IPS-18a (cell line): ENCODE data around the gene B3GALT4.

Source experiments
- H3K27ac ChIP-seq: one replicate; pipeline ENCODE4 v1.5.1; 2013; ENCODE audit warnings: low read length
- H3K27me3 ChIP-seq: one replicate; pipeline ENCODE4 v1.6.1; 2013; ENCODE audit warnings: mild to moderate bottlenecking, low read length; ENCODE audit not compliant: control insufficient read depth, insufficient read depth
- H3K36me3 ChIP-seq: one replicate; pipeline ENCODE4 v1.6.1; 2013; ENCODE audit warnings: low read depth, low read length; ENCODE audit not compliant: control insufficient read depth
- H3K4me1 ChIP-seq: one replicate; pipeline ENCODE4 v1.6.1; 2013; ENCODE audit warnings: low read depth, low read length; ENCODE audit not compliant: control insufficient read depth
- H3K4me3 ChIP-seq: one replicate; pipeline ENCODE4 v1.5.1; 2013; ENCODE audit warnings: low read length
- H3K9ac ChIP-seq: one replicate; pipeline ENCODE4 v1.6.1; 2013; ENCODE audit warnings: mild to moderate bottlenecking, low read length, moderate library complexity
- H3K9me3 ChIP-seq: one replicate; pipeline ENCODE4 v1.6.1; 2013; ENCODE audit warnings: low read depth, low read length; ENCODE audit not compliant: control insufficient read depth

Gene B3GALT4

GRCh38 chr6:33313105-33313708 is 36.3 kb downstream of the B3GALT4 start:
- Histone ChIP-seq H3K4me3 (peak overlapping the region; percentile 89), H3K27me3 (no peaks in the 10 kb centered on the region), H3K36me3 (no peaks in the 10 kb centered on the region), H3K4me1 (peaks cover 15% of the 10 kb centered on the region), H3K27ac (peak overlapping the region; percentile 31), H3K9me3 (no peaks in the 10 kb centered on the region), H3K9ac (peak overlapping the region; percentile 82)

- Histone ChIP-seq H3K4me3 (peak within 1 kb of the TSS; percentile 89), H3K4me1 (peaks cover 15% of the 10 kb centered on the region), H3K36me3 (peaks cover 5% of the 10 kb centered on the region), H3K9ac (peak within 1 kb of the TSS; percentile 82), H3K27me3 (no peaks in the 10 kb centered on the region), H3K27ac (peak within 1 kb of the TSS; percentile 31), H3K9me3 (no peaks in the 10 kb centered on the region)
Measured at GRCh38 chr6:33313709-33314514, 37.0 kb downstream of the B3GALT4 start, which contains the start of gene TAPBP. Gene TAPBP (minus strand): TSS chr6:33314078. CDS start chr6:33314041, 37 bp downstream.

DNA sequence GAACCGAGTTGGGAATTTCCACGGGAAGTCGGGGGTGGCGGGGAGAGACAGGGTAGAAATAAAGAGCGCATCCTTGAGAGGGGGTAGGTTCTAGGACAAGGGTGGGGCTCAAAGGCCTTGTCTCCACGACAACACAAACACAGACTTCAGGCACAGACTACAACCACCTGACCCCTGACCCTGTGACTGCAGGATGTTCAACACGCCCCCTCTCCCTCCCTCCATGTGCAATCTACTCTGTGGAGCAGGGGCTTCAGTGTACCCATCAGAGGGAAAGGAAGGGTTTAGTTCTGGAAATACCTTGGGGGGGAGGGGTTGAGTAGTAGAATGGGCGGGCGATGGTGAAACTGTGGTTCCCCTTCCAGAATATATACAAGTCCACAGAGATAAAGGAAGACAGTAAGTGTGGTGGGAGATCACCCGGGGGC is 37.6 kb downstream of the B3GALT4 start:
- no peaks in the 10 kb centered on the region for H3K9me3 ChIP-seq
- peak overlapping the region; percentile 89 for H3K4me3 ChIP-seq
- peaks cover 11% of the 10 kb centered on the region for H3K36me3 ChIP-seq
- H3K9ac ChIP-seq, result peak overlapping the region; percentile 82
- H3K27ac ChIP-seq, result no peak overlapping the region
- peaks cover 15% of the 10 kb centered on the region for H3K4me1 ChIP-seq
- no peaks in the 10 kb centered on the region for H3K27me3 ChIP-seq

- peaks cover 17% of the 10 kb centered on the region for H3K36me3 ChIP-seq
- H3K27me3 ChIP-seq, result no peaks in the 10 kb centered on the region
- peak overlapping the region; percentile 89 for H3K4me3 ChIP-seq
- H3K27ac ChIP-seq, result no peak overlapping the region
- H3K9ac ChIP-seq, result no peak overlapping the region
- H3K4me1 ChIP-seq, result peaks cover 15% of the 10 kb centered on the region
- H3K9me3 ChIP-seq, result no peaks in the 10 kb centered on the region
Measured at GRCh38 chr6:33314943-33315792, 38.2 kb downstream of the B3GALT4 start.

DNA sequence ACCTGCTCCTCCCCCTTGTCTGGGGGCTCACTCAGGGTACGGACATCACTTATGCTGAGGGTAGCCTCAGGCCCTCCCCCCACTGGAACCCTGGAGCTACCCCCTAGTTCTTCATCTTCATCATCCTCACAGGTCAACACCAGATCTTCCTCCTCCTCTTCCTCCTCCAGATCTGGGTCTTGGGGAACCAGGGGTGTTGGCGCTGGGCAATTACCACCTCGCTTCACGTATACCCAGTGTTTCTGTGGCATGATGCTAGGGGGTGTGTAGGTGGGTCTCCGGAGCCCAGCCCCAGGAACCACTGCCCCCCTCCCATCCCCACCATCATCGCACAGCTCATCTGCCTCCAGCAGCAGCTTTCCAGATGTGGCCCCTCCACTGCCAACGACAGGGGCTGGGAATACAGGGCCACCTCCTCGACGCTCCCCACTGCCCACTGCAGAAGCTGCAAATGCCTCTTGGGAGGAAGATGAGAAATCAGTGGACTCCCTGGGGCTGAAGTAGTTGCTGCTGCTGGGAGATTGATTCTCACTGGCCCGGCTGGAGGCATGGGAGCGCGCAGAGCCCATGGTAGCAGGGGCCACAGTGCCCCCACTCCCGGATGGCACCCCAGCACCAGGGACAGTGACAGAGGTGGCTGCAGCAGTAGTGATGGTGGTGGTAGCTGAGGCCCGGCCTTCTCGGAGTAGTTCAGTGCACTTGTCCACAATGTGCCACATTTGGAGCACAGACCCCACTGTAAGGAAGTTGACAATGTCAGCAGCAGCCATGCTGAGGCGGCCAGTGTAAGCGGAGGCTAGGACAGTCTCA is 39.1 kb downstream of the B3GALT4 start:
- Histone ChIP-seq H3K36me3 (peaks cover 23% of the 10 kb centered on the region), H3K9me3 (no peaks in the 10 kb centered on the region), H3K27me3 (no peaks in the 10 kb centered on the region), H3K4me1 (peaks cover 15% of the 10 kb centered on the region), H3K9ac (no peak overlapping the region), H3K4me3 (no peak overlapping the region), H3K27ac (no peak overlapping the region)

GRCh38 chr6:33316603-33317418 is 39.9 kb downstream of the B3GALT4 start:
- Histone ChIP-seq H3K36me3 (peaks cover 23% of the 10 kb centered on the region), H3K27me3 (no peaks in the 10 kb centered on the region), H3K4me1 (peaks cover 17% of the 10 kb centered on the region), H3K9me3 (no peaks in the 10 kb centered on the region), H3K4me3 (peak overlapping the region; percentile 68), H3K9ac (no peak overlapping the region), H3K27ac (no peak overlapping the region)

GRCh38 chr6:33317419-33317668 is 40.4 kb downstream of the B3GALT4 start:
- Histone ChIP-seq H3K27ac (no peak overlapping the region), H3K4me1 (peaks cover 14% of the 10 kb centered on the region), H3K9ac (no peak overlapping the region), H3K27me3 (no peaks in the 10 kb centered on the region), H3K36me3 (peaks cover 23% of the 10 kb centered on the region), H3K4me3 (peak overlapping the region; percentile 68), H3K9me3 (no peaks in the 10 kb centered on the region)

GRCh38 chr6:33317669-33318425 is 40.9 kb downstream of the B3GALT4 start, which contains the start of gene ZBTB22:
Gene ZBTB22 (minus strand): TSS chr6:33317744. CDS start chr6:33316916, 828 bp downstream.
- Histone ChIP-seq H3K4me1 (peaks cover 14% of the 10 kb centered on the region), H3K9ac (peak within 1 kb of the TSS; percentile 71), H3K36me3 (peaks cover 23% of the 10 kb centered on the region), H3K27me3 (no peaks in the 10 kb centered on the region), H3K27ac (peak within 1 kb of the TSS; percentile 78), H3K4me3 (peak within 1 kb of the TSS; percentile 92), H3K9me3 (no peaks in the 10 kb centered on the region)

- Histone ChIP-seq H3K9me3 (no peaks in the 10 kb centered on the region), H3K27me3 (no peaks in the 10 kb centered on the region), H3K4me3 (peak overlapping the region; percentile 92), H3K4me1 (peaks cover 15% of the 10 kb centered on the region), H3K9ac (peak overlapping the region; percentile 71), H3K36me3 (peaks cover 23% of the 10 kb centered on the region), H3K27ac (peak overlapping the region; percentile 22)
Measured at GRCh38 chr6:33318426-33319073, 41.6 kb downstream of the B3GALT4 start.
